PC-3 (cell line): ENCODE results near the gene ACSL6. TPM values are rescaled to one million over a fixed set of nuclear protein-coding genes. Genes with fewer than 3 reads are reported as not detected.

Experiments used
- ATAC-seq: fragments of 200-7000 bp; cut with Tn5 transposase; 2 replicates; pipeline ENCODE4 v1.9.1; 2020; ENCODE audit warnings: mild to moderate bottlenecking, moderate library complexity
- BruUV-seq: library from RNA; stranded (reverse); fragments of 400-500 nt; replicated peaks from 2 replicates; lab custom pipeline; 2021; lab: Mats Ljungman, UMichigan
- CTCF ChIA-PET: fragments of 300-600 bp; sonication (Branson Sonifier 250); formaldehyde crosslinking; loops from one replicate; lab custom pipeline; 2022; ENCODE audit warnings: antibody characterized with exemption; lab: Charles Lee
- POLR2A ChIA-PET: fragments of 300-600 bp; sonication (Branson Sonifier 250); formaldehyde crosslinking; loops from one replicate; lab custom pipeline; 2022; ENCODE audit warnings: antibody characterized with exemption; ENCODE audit not compliant: unreplicated experiment; lab: Charles Lee
- DNase-seq: peaks from one replicate; pipeline ENCODE4 v3.0.0-alpha.2; 2015
- H2AFZ ChIP-seq: fragments of 300-600 bp; sonication (generic); 2 replicates; pipeline ENCODE4 v1.6.0; 2016; ENCODE audit warnings: antibody characterized with exemption, low read length
- H3F3A ChIP-seq: fragments of 300-600 bp; sonication (generic); one replicate; pipeline ENCODE4 v1.6.0; 2017; ENCODE audit warnings: antibody characterized with exemption, low read length, control low read depth, mild to moderate bottlenecking; ENCODE audit not compliant: unreplicated experiment
- H3K27ac ChIP-seq: fragments of 300-600 bp; sonication (generic); 2 replicates; pipeline ENCODE4 v1.5.1; 2016; ENCODE audit warnings: mild to moderate bottlenecking, low read length
- H3K27me3 ChIP-seq: fragments of 300-600 bp; sonication (generic); 2 replicates; pipeline ENCODE4 v1.6.1; 2016; ENCODE audit warnings: low read length, mixed read lengths
- H3K36me3 ChIP-seq: fragments of 300-600 bp; sonication (generic); 2 replicates; pipeline ENCODE4 v1.6.1; 2016; ENCODE audit warnings: low read depth, mixed run types, low read length, mixed read lengths
- H3K4me1 ChIP-seq: fragments of 300-600 bp; sonication (generic); 2 replicates; pipeline ENCODE4 v1.5.1; 2016; ENCODE audit warnings: low read length; ENCODE audit not compliant: insufficient read depth
- H3K4me2 ChIP-seq: fragments of 300-600 bp; sonication (generic); 2 replicates; pipeline ENCODE4 v1.6.0; 2016; ENCODE audit warnings: low read length
- H3K4me3 ChIP-seq: fragments of 300-600 bp; sonication (generic); 2 replicates; pipeline ENCODE4 v1.5.1; 2016; ENCODE audit warnings: mild to moderate bottlenecking, low read length, mixed read lengths
- H3K79me2 ChIP-seq: fragments of 300-600 bp; sonication (generic); 2 replicates; pipeline ENCODE4 v1.6.1; 2017; ENCODE audit warnings: low read length, mixed read lengths
- H3K9ac ChIP-seq: fragments of 300-600 bp; sonication (generic); 2 replicates; pipeline ENCODE4 v1.6.0; 2016; ENCODE audit warnings: mild to moderate bottlenecking, low read length
- H3K9me2 ChIP-seq: fragments of 300-600 bp; sonication (generic); replicated peaks from 2 replicates; pipeline ENCODE4 v1.6.1; 2016; ENCODE audit warnings: mixed run types, low read length, mixed read lengths
- H3K9me3 ChIP-seq: fragments of 300-600 bp; sonication (generic); 2 replicates; pipeline ENCODE4 v1.6.1; 2016; ENCODE audit warnings: low read length, mixed read lengths
- H4K20me1 ChIP-seq: fragments of 300-600 bp; sonication (generic); 2 replicates; pipeline ENCODE4 v1.6.1; 2016; ENCODE audit warnings: low read length, mixed read lengths
- CTCF ChIP-seq: fragments of 300-600 bp; sonication (generic); conservative IDR thresholded peaks from 2 replicates; pipeline ENCODE4 v1.5.1; 2017; ENCODE audit warnings: antibody characterized with exemption, low read depth, mild to moderate bottlenecking, low read length
- EZH2 ChIP-seq: fragments of 300-600 bp; sonication (generic); IDR thresholded peaks from one replicate; pipeline ENCODE4 v1.6.1; 2017; ENCODE audit warnings: antibody characterized with exemption, mild to moderate bottlenecking, low read length; ENCODE audit not compliant: unreplicated experiment
- EZH2phosphoT487 ChIP-seq: fragments of 300-600 bp; sonication (generic); IDR thresholded peaks from 2 replicates; pipeline ENCODE4 v1.6.1; 2018; ENCODE audit warnings: mild to moderate bottlenecking, antibody characterized with exemption, low read length, borderline replicate concordance
- intact Hi-C: fragments of 100-400 bp; cut with micrococcal nuclease; formaldehyde crosslinking; loops from 2 replicates; pipeline ENCODE4 v1.9.0; 2023
- total RNA-seq: library from RNA; depleted of rRNA; stranded (reverse); fragments of >200 nt; gene quantifications from 2 replicates; pipeline ENCODE4 v1.2.3, GENCODE V29; 2014

The ACSL6 gene
- total RNA-seq, 1 experiment from 2014 or later = 0.15 TPM

DNA sequence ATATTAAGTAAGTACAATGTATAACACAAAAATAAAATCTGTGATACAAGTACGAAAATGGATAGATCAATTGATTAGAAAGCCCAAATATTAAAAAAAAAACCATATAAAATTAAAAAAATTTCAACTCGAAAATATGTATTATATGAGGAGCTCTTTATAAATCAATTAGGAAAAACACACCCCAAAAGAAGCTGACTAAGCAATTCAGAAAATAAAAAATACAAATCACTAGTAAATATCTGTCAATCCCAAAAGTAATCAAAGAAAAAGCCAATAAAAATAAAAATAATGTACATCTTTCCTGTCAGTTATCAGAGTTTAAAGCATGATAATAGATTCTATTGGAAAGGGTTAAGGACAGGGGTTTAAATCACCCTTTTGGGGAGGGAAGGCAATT is 10.2 kb upstream of the ACSL6 start:
- no peaks in the 10 kb centered on the region for H3K27me3 ChIP-seq
- H3K9ac ChIP-seq = no peak overlapping the region
- H3K9me2 ChIP-seq = no peaks in the 10 kb centered on the region
- no peaks in the 10 kb centered on the region for H3K36me3 ChIP-seq
- ChIA-PET CTCF (no interaction called here), POLR2A (no interaction called here)
- H4K20me1 ChIP-seq = no peaks in the 10 kb centered on the region
- no peak overlapping the region for H3K4me3 ChIP-seq
- BruUV-seq = no TSS peak
- TF ChIP-seq CTCF = no peak
- no peak for TF ChIP-seq EZH2phosphoT487
- no peak for TF ChIP-seq EZH2
- peaks cover 9% of the 10 kb centered on the region; the same call in 1 of the 2 replicates for H3K4me1 ChIP-seq
- H3K4me2 ChIP-seq = no peak overlapping the region
- DNase-seq = no peak
- intact Hi-C loops = no loop called here
- ATAC-seq = no peak
- no peaks in the 10 kb centered on the region for H3K9me3 ChIP-seq
- H3K27ac ChIP-seq = no peak overlapping the region
- H2AFZ ChIP-seq = no peak overlapping the region
- H3F3A ChIP-seq = no peaks in the 10 kb centered on the region
- H3K79me2 ChIP-seq = no peaks in the 10 kb centered on the region

DNA sequence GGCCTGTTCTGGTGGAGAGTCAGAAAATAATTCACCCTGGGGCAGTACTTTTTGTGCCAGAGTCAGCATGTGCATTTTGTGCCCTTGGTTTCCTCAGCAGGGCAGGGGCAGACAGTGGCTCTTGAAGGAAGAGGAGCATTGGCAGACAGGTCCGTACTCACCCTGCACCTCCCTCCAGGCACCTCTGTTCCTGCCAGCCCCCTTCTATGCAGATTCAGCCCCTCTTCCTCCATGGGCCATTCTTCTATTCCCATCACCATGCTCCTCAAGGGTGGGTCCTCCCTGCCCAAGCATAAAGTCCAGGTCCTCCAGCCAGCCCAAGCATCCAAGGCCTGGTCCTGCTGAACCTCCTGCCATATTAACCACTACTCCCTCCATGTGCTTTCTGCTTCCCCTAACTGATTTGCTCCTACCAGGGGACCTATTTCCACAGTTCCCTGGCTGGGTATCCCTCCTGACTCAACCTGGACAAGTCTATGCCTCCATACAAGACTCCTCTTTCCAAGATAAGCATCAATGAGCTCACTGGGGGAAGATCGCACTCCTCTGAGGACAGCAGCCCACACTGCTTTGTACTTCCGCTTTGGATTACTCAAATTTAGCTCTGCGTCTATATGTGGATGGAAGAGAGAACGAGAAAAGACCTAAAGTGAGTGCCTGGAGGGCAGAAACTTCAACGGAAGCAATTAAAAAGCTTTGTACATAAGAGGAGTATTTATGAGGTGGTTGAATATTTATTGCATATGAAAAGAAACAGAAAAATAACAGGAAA is 9.3 kb upstream of the ACSL6 start:
- CTCF ChIA-PET = no interaction called here
- ATAC-seq = peak; percentile 75

More for the DNA sequence above, 9.3 kb upstream of the ACSL6 start:
- Histone ChIP-seq H3K4me2 (0 out of 2 replicates have a peak overlapping the region, but pooled peaks have one; percentile 11), H2AFZ (no peak overlapping the region), H3K9ac (no peak overlapping the region), H3K27ac (no peak overlapping the region), H3K4me1 (peaks cover 9% of the 10 kb centered on the region; the same call in 1 of the 2 replicates), H3F3A (no peaks in the 10 kb centered on the region), H4K20me1 (no peaks in the 10 kb centered on the region), H3K4me3 (no peak overlapping the region), H3K27me3 (no peaks in the 10 kb centered on the region), H3K79me2 (no peaks in the 10 kb centered on the region), H3K9me3 (no peaks in the 10 kb centered on the region), H3K36me3 (no peaks in the 10 kb centered on the region), H3K9me2 (no peaks in the 10 kb centered on the region)
- intact Hi-C loops = no loop called here
- POLR2A ChIA-PET = no interaction called here
- BruUV-seq = no TSS peak
- TF ChIP-seq CTCF (no peak), EZH2phosphoT487 (no peak), EZH2 (no peak)
- peak; percentile 41 for DNase-seq
